HL-60/S4 treated with retinoic acid at 250 ng/mL for 4 days and 3 days (cell line): Measurements from ENCODE around the gene SCAF1.

Experiments
- in situ Hi-C: fragments of 300-500 bp; cut with MboI; formaldehyde crosslinking; loops from 2 replicates; pipeline ENCODE4 v1.7.0; 2022; ENCODE audit warnings: low sequenced_read_pairs

Gene SCAF1

GRCh38 chr19:49641688-49642491 lies at the start of gene SCAF1:
Gene SCAF1 (plus strand): TSS chr19:49642209. CDS start chr19:49645027, 2,818 bp downstream.
- in situ Hi-C loops = no loop called here

GRCh38 chr19:49592486-49593232 lies 49.4 kb upstream of the SCAF1 start:
- in situ Hi-C loops = no loop called here

- in situ Hi-C loops = no loop called here
Measured at GRCh38 chr19:49593233-49594113, 48.5 kb upstream of the SCAF1 start.

- in situ Hi-C loops = no loop called here
Measured at GRCh38 chr19:49594157-49594992, 47.6 kb upstream of the SCAF1 start.

GRCh38 chr19:49594993-49595818 lies 46.8 kb upstream of the SCAF1 start:
- in situ Hi-C loops = no loop called here

GRCh38 chr19:49595819-49596404 lies 46.1 kb upstream of the SCAF1 start:
- in situ Hi-C loops = no loop called here

- in situ Hi-C loops = no loop called here
Measured at GRCh38 chr19:49596407-49596806, 45.6 kb upstream of the SCAF1 start.

- in situ Hi-C loops = no loop called here
Measured at GRCh38 chr19:49596954-49597702, 44.9 kb upstream of the SCAF1 start.

- in situ Hi-C loops = no loop called here
Measured at GRCh38 chr19:49597703-49597974, 44.4 kb upstream of the SCAF1 start.

GRCh38 chr19:49599378-49600295 lies 42.4 kb upstream of the SCAF1 start:
- in situ Hi-C loops = no loop called here

- in situ Hi-C loops = no loop called here
Measured at GRCh38 chr19:49601482-49602038, 40.4 kb upstream of the SCAF1 start.

GRCh38 chr19:49602806-49603205 lies 39.2 kb upstream of the SCAF1 start:
- in situ Hi-C loops = no loop called here

- in situ Hi-C loops = no loop called here
Measured at GRCh38 chr19:49605605-49606004, 36.4 kb upstream of the SCAF1 start.

- in situ Hi-C loops = no loop called here
Measured at GRCh38 chr19:49609499-49610092, 32.4 kb upstream of the SCAF1 start.

- in situ Hi-C loops = no loop called here
Measured at GRCh38 chr19:49613374-49613773, 28.6 kb upstream of the SCAF1 start.

- in situ Hi-C loops = no loop called here
Measured at GRCh38 chr19:49614096-49614833, 27.7 kb upstream of the SCAF1 start.
